ENCODE data around the gene TOPBP1.
A peak's percentile ranks its signal among the peaks of the same experiment; 100 is the strongest.
"Not testable (repeated sequence)": the region's sequence is repeated elsewhere in the genome, so short reads cannot be mapped to it uniquely, and the experiment has no call there.

The TOPBP1 gene

DNA sequence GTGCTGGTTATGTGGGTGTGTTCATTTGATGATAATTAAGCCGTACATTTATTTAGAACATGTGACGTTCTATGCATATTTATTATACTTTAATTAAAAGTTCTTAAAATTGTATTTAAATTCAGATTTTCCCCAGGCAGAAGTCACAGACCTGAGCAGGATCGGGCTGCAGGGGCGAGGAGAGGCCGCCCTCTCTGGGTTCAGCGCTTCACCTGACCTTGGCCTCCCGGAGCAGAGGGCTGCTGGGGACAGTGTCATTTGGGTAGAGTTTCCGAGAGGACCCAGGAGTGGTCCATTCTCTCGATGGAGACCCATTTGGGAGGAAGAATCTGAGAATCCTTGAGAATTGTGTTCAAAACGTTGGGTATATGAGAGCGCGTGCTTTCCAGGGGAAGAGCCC, 12.0 kb upstream of the TOPBP1 start:
- H3K4me3 ChIP-seq (ENCODE audit: low read depth, low read length), result peak overlapping the region; percentile 58

DNA sequence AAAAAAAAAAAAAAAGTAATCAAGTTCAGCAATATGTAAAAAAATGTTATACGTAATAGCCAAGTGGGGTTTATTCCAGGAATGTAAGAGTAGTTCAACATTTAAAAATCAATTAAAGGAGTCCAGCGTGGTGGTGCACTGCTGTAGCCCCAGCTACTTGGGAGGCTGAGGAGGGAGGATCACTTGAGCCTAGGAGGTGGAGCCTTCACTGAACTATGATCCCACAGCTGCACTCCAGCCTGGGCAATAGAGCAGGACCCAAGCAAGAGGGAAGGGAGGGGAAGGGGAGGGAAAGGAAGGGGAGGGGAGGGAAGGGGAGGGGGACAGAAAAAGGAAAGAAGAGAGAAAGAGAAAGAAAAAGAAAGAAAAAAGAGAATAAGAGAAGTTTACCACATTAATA, 10.7 kb upstream of the TOPBP1 start:
- Histone ChIP-seq H3K9ac (ENCODE audit: low read depth, low read length) (no peak overlapping the region), H3K36me3 (ENCODE audit: control insufficient read depth, insufficient read depth, low read length) (no peaks in the 10 kb centered on the region), H3K9me3 (ENCODE audit: control insufficient read depth, insufficient read depth, low read length) (no peaks in the 10 kb centered on the region), H3K27me3 (ENCODE audit: control insufficient read depth, insufficient read depth, low read length) (peaks cover 29% of the 10 kb centered on the region), H3K4me1 (ENCODE audit: control insufficient read depth, insufficient read depth, low read length) (peaks cover 3% of the 10 kb centered on the region; the same call in 1 of the 2 replicates), H3K27ac (ENCODE audit: low read depth, low read length) (no peak overlapping the region), H3K4me3 (ENCODE audit: low read depth, low read length) (no peak overlapping the region)

More for the DNA sequence above, 12.0 kb upstream of the TOPBP1 start:
- H3K27ac ChIP-seq (ENCODE audit: low read depth, low read length), result no peak overlapping the region
- peaks cover 3% of the 10 kb centered on the region; the same call in 1 of the 2 replicates for H3K4me1 ChIP-seq (ENCODE audit: control insufficient read depth, insufficient read depth, low read length)
- H3K9ac ChIP-seq (ENCODE audit: low read depth, low read length), result no peak overlapping the region
- H3K9me3 ChIP-seq (ENCODE audit: control insufficient read depth, insufficient read depth, low read length), result no peaks in the 10 kb centered on the region
- no peaks in the 10 kb centered on the region for H3K36me3 ChIP-seq (ENCODE audit: control insufficient read depth, insufficient read depth, low read length)
- peaks cover 29% of the 10 kb centered on the region for H3K27me3 ChIP-seq (ENCODE audit: control insufficient read depth, insufficient read depth, low read length)

GRCh38 chr3:133670525-133670995, 8.8 kb upstream of the TOPBP1 start:
- Histone ChIP-seq H3K27me3 (ENCODE audit: control insufficient read depth, insufficient read depth, low read length) (peaks cover 29% of the 10 kb centered on the region), H3K4me1 (ENCODE audit: control insufficient read depth, insufficient read depth, low read length) (peaks cover 2% of the 10 kb centered on the region; the same call in 1 of the 2 replicates), H3K4me3 (ENCODE audit: low read depth, low read length) (no peak overlapping the region), H3K36me3 (ENCODE audit: control insufficient read depth, insufficient read depth, low read length) (no peaks in the 10 kb centered on the region), H3K9me3 (ENCODE audit: control insufficient read depth, insufficient read depth, low read length) (no peaks in the 10 kb centered on the region), H3K9ac (ENCODE audit: low read depth, low read length) (no peak overlapping the region), H3K27ac (ENCODE audit: low read depth, low read length) (no peak overlapping the region)

GRCh38 chr3:133669949-133670524, 8.3 kb upstream of the TOPBP1 start:
- no peaks in the 10 kb centered on the region; the same call in 1 of the 2 replicates for H3K4me1 ChIP-seq (ENCODE audit: control insufficient read depth, insufficient read depth, low read length)
- no peak overlapping the region for H3K9ac ChIP-seq (ENCODE audit: low read depth, low read length)
- H3K9me3 ChIP-seq (ENCODE audit: control insufficient read depth, insufficient read depth, low read length), result no peaks in the 10 kb centered on the region
- H3K27me3 ChIP-seq (ENCODE audit: control insufficient read depth, insufficient read depth, low read length), result peaks cover 24% of the 10 kb centered on the region
- no peak overlapping the region for H3K27ac ChIP-seq (ENCODE audit: low read depth, low read length)
- H3K36me3 ChIP-seq (ENCODE audit: control insufficient read depth, insufficient read depth, low read length), result no peaks in the 10 kb centered on the region
- no peak overlapping the region for H3K4me3 ChIP-seq (ENCODE audit: low read depth, low read length)

DNA sequence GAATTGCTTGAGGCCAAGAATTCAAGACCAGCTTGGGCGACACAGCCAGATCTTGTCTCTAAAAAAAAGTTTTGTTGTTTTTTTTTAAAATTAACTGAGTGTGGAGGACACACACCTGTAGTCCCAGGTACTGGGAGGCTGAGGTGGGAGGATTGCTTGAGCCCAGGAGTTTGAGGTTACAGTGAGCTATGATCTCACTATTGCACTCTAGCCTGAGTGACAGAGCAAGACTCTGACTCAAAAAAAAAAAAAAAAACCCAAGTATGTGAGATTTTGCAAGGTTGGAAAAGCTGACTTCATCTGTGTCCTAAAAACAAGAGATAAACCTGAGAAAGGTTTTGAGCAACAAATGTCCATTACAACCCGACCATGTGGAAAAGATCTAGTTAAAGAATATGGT, 5.4 kb upstream of the TOPBP1 start:
- no peak overlapping the region for H3K27ac ChIP-seq (ENCODE audit: low read depth, low read length)
- no peak overlapping the region for H3K9ac ChIP-seq (ENCODE audit: low read depth, low read length)
- no peaks in the 10 kb centered on the region for H3K9me3 ChIP-seq (ENCODE audit: control insufficient read depth, insufficient read depth, low read length)
- H3K27me3 ChIP-seq (ENCODE audit: control insufficient read depth, insufficient read depth, low read length), result no peaks in the 10 kb centered on the region
- no peak overlapping the region for H3K4me3 ChIP-seq (ENCODE audit: low read depth, low read length)
- H3K36me3 ChIP-seq (ENCODE audit: control insufficient read depth, insufficient read depth, low read length), result no peaks in the 10 kb centered on the region
- no peaks in the 10 kb centered on the region for H3K4me1 ChIP-seq (ENCODE audit: control insufficient read depth, insufficient read depth, low read length)

- not testable (repeated sequence) for H3K4me3 ChIP-seq (ENCODE audit: low read depth, low read length); H3K9ac ChIP-seq (ENCODE audit: low read depth, low read length); H3K4me1 ChIP-seq (ENCODE audit: control insufficient read depth, insufficient read depth, low read length); H3K9me3 ChIP-seq (ENCODE audit: control insufficient read depth, insufficient read depth, low read length); H3K36me3 ChIP-seq (ENCODE audit: control insufficient read depth, insufficient read depth, low read length); H3K27ac ChIP-seq (ENCODE audit: low read depth, low read length); H3K27me3 ChIP-seq (ENCODE audit: control insufficient read depth, insufficient read depth, low read length)
These were observed 3.4 kb upstream of the TOPBP1 start for GRCh38 chr3:133665188-133665587.

DNA sequence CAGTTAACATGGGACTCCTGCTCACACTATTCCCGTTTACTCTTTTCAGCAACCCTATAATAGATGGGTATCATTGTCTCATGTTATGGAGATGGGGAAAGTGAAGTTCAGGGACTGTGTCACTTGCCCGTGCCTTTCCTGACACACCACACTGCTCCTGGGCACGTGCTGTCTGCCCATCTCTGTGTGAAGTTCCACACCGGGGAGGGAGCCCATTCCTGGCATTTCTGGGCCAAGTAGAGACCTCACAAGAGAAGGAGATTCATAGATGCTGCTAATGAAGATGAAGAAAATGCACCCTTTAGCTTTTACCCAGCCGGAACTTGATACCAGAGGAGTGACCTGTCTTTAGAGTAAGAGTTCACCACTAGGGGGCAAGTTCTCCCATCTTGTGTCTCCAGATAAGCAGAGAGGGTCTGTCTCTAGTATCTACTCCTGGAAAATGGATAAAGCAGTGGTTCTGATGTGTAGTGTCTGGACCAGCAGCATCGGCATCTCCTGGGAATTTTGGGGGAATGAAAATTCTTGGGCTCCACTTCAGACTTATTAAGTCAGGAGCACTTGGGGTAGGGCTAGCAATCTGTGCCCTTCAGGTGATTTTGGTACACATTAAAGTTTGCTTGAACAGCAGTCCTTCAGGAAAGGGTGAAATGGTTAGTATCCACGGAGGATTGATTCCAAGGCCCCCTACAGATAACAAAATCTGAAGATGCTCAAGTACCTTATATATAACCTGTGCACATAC, 2.0 kb upstream of the TOPBP1 start:
- Histone ChIP-seq H3K4me3 (ENCODE audit: low read depth, low read length) (no peak overlapping the region), H3K9ac (ENCODE audit: low read depth, low read length) (no peak overlapping the region), H3K36me3 (ENCODE audit: control insufficient read depth, insufficient read depth, low read length) (peaks cover 12% of the 10 kb centered on the region), H3K4me1 (ENCODE audit: control insufficient read depth, insufficient read depth, low read length) (no peaks in the 10 kb centered on the region), H3K27ac (ENCODE audit: low read depth, low read length) (no peak overlapping the region), H3K9me3 (ENCODE audit: control insufficient read depth, insufficient read depth, low read length) (no peaks in the 10 kb centered on the region), H3K27me3 (ENCODE audit: control insufficient read depth, insufficient read depth, low read length) (no peaks in the 10 kb centered on the region)

DNA sequence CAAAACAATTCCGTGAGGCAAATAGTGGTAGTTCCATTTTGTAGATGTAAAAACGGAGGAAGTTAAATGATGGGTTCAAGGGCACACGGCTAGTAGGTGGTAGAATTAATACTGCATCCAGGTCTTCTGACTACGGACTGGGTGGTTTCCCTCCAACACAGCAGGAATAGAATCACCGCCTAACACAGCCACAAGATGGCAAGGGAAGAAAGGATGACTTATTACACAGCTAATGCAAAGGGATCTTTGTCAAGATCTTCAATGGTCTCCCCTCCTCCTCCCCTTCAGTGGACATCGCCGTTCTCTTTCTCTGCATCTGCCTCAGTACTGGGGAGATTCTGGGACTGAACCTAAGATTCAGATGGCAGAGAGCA, 524 bp upstream of the TOPBP1 start:
- Histone ChIP-seq H3K4me1 (ENCODE audit: control insufficient read depth, insufficient read depth, low read length) (no peaks in the 10 kb centered on the region), H3K9ac (ENCODE audit: low read depth, low read length) (peak overlapping the region; percentile 61), H3K9me3 (ENCODE audit: control insufficient read depth, insufficient read depth, low read length) (no peaks in the 10 kb centered on the region), H3K36me3 (ENCODE audit: control insufficient read depth, insufficient read depth, low read length) (peaks cover 25% of the 10 kb centered on the region), H3K4me3 (ENCODE audit: low read depth, low read length) (peak overlapping the region; percentile 92), H3K27ac (ENCODE audit: low read depth, low read length) (peak overlapping the region; percentile 90), H3K27me3 (ENCODE audit: control insufficient read depth, insufficient read depth, low read length) (no peaks in the 10 kb centered on the region)

GRCh38 chr3:133659806-133660205, 1.9 kb downstream of the TOPBP1 start:
- H3K36me3 ChIP-seq (ENCODE audit: control insufficient read depth, insufficient read depth, low read length), result peaks cover 50% of the 10 kb centered on the region
- no peaks in the 10 kb centered on the region for H3K4me1 ChIP-seq (ENCODE audit: control insufficient read depth, insufficient read depth, low read length)
- no peak overlapping the region for H3K9ac ChIP-seq (ENCODE audit: low read depth, low read length)
- H3K4me3 ChIP-seq (ENCODE audit: low read depth, low read length), result peak overlapping the region; percentile 92; the same call in 1 of the 2 replicates
- no peak overlapping the region for H3K27ac ChIP-seq (ENCODE audit: low read depth, low read length)
- no peaks in the 10 kb centered on the region for H3K9me3 ChIP-seq (ENCODE audit: control insufficient read depth, insufficient read depth, low read length)
- no peaks in the 10 kb centered on the region for H3K27me3 ChIP-seq (ENCODE audit: control insufficient read depth, insufficient read depth, low read length)

DNA sequence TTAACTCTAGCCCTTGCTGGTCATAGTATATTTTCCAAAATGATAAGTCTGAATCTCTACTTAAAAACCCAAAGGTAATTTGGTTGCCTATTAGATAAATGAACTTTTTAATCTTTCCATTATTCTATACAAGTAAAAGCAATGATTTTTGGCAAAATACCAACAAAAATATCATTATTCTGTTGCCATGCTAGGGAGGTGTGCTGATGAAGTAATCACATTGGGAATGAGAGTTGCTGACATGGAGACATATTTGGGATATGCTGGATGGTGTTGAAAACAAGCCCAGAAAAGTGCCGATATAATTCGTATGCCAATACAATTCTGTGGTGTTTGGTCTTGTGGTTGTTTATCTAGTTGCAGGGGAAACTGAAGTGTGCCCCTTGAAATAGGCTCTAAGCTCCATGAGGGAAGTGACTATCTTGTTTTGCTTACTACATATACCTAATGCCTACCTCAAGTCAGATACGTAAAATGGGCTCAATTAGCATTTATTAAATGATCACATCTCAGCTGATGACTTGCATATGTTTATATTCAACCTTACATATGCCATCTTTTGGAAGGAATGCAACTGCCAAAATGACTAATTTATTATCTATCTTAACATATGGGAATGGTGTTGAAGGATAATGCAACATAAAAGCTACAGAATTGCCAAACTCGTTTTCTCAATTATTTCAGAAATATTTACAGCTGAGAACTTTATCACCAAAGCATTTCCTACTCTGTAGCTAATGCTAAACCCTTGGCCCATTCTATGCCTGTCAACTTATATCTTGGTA, 5.8 kb downstream of the TOPBP1 start:
- no peaks in the 10 kb centered on the region for H3K9me3 ChIP-seq (ENCODE audit: control insufficient read depth, insufficient read depth, low read length)
- H3K36me3 ChIP-seq (ENCODE audit: control insufficient read depth, insufficient read depth, low read length), result peaks cover 85% of the 10 kb centered on the region
- H3K9ac ChIP-seq (ENCODE audit: low read depth, low read length), result no peak overlapping the region
- no peak overlapping the region for H3K4me3 ChIP-seq (ENCODE audit: low read depth, low read length)
- no peaks in the 10 kb centered on the region for H3K27me3 ChIP-seq (ENCODE audit: control insufficient read depth, insufficient read depth, low read length)
- no peaks in the 10 kb centered on the region for H3K4me1 ChIP-seq (ENCODE audit: control insufficient read depth, insufficient read depth, low read length)
- H3K27ac ChIP-seq (ENCODE audit: low read depth, low read length), result no peak overlapping the region
